ENCODE results near the gene NTM.

DNA sequence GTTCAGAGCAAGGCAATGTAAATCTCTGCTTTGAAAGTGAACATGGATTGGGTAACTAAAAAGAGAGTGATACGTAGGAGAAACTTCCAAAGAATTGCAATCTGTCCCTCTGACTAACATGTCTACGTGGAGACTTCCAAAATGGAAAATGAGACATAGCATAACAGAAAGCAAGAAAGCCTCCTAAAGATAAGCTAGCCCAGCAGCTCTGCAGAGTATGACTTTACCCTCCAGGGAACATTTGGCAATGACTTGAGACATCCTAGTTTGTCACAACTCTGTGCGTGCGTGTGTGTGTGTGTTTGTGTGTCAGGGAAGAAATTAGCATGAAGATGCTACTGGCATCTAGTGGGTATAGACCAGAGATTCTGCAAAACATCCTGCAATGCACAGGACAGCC, 817.4 kb downstream of the NTM start:
- TF ChIP-seq, protein P1, sequence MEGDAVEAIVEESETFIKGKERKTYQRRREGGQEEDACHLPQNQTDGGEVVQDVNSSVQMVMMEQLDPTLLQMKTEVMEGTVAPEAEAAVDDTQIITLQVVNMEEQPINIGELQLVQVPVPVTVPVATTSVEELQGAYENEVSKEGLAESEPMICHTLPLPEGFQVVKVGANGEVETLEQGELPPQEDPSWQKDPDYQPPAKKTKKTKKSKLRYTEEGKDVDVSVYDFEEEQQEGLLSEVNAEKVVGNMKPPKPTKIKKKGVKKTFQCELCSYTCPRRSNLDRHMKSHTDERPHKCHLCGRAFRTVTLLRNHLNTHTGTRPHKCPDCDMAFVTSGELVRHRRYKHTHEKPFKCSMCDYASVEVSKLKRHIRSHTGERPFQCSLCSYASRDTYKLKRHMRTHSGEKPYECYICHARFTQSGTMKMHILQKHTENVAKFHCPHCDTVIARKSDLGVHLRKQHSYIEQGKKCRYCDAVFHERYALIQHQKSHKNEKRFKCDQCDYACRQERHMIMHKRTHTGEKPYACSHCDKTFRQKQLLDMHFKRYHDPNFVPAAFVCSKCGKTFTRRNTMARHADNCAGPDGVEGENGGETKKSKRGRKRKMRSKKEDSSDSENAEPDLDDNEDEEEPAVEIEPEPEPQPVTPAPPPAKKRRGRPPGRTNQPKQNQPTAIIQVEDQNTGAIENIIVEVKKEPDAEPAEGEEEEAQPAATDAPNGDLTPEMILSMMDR (IDR thresholded peaks at IDR 0.05) = no peak
- no peak for TF ChIP-seq ZFX (IDR thresholded peaks at IDR 0.05; ENCODE audit: borderline replicate concordance)
